Neuron (in vitro differentiated cells): Measurements from ENCODE around the gene BTNL9.
"Not testable (repeated sequence)": the region's sequence is repeated elsewhere in the genome, so short reads cannot be mapped to it uniquely, and the experiment has no call there.

Experiments used
- H2AFZ ChIP-seq: one replicate; pipeline ENCODE4 v1.6.1; 2013; ENCODE audit warnings: low read depth, mild to moderate bottlenecking, inconsistent platforms, low read length, moderate library complexity
- H3K27me3 ChIP-seq: one replicate; pipeline ENCODE4 v1.6.1; 2013; ENCODE audit warnings: low read length; ENCODE audit not compliant: insufficient read depth
- H3K36me3 ChIP-seq: one replicate; pipeline ENCODE4 v1.6.1; 2013; ENCODE audit warnings: low read length; ENCODE audit not compliant: insufficient read depth
- H3K4me1 ChIP-seq: one replicate; pipeline ENCODE4 v1.6.1; 2013; ENCODE audit warnings: low read length; ENCODE audit not compliant: insufficient read depth
- H3K4me3 ChIP-seq: 2 replicates; pipeline ENCODE4 v1.5.1; 2013; ENCODE audit warnings: mild to moderate bottlenecking, low read length, moderate library complexity
- H3K9me3 ChIP-seq: one replicate; pipeline ENCODE4 v1.6.1; 2013; ENCODE audit warnings: low read length

The BTNL9 gene

DNA sequence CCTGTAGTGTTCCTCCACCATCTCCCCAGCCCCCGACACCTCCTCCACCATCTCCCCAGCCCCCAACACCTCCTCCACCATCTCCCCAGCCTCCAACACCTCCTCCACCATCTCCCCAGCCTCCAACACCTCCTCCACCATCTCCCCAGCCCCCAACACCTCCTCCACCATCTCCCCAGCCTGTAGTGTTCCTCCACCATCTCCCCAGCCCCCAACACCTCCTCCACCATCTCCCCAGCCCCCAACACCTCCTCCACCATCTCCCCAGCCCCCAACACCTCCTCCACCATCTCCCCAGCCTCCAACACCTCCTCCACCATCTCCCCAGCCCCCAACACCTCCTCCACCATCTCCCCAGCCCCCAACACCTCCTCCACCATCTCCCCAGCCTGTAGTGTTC lies 5.8 kb downstream of the BTNL9 start:
- not testable (repeated sequence) for H3K36me3 ChIP-seq, H3K4me3 ChIP-seq, H3K9me3 ChIP-seq, H2AFZ ChIP-seq, H3K4me1 ChIP-seq
- H3K27me3 ChIP-seq: peaks cover 44% of the 10 kb centered on the region

DNA sequence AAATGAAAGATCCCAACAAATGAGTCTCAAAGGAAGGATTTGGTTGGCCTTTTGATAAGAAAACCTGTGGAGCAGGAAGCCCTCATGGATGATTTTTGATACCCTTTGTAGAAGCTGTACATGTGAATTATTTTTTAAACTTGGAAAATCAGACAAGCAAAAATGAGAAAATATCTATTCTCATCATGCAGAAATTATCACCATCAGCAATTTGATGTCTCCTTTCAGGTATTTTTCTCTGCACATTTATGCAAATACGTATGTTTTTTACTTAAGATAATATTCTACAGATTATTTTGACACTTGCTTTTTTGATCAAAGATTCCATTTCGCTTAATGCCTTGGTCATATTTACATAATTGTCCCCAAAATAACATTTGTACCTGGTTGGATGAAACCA lies 7.2 kb downstream of the BTNL9 start:
- Histone ChIP-seq H3K27me3 (peaks cover 43% of the 10 kb centered on the region), H3K4me3 (no peak overlapping the region), H3K4me1 (peaks cover 8% of the 10 kb centered on the region), H3K36me3 (no peaks in the 10 kb centered on the region), H2AFZ (no peak overlapping the region), H3K9me3 (no peaks in the 10 kb centered on the region)

DNA sequence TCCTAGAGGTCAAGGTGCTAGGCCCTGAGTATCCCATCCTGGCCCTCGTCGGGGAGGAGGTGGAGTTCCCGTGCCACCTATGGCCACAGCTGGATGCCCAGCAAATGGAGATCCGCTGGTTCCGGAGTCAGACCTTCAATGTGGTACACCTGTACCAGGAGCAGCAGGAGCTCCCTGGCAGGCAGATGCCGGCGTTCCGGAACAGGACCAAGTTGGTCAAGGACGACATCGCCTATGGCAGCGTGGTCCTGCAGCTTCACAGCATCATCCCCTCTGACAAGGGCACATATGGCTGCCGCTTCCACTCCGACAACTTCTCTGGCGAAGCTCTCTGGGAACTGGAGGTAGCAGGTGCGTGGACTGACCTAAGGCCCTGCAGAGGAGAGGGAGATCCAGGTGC lies 7.9 kb downstream of the BTNL9 start:
- Histone ChIP-seq H3K4me1 (peaks cover 10% of the 10 kb centered on the region), H3K36me3 (no peaks in the 10 kb centered on the region), H3K9me3 (no peaks in the 10 kb centered on the region), H3K4me3 (no peak overlapping the region), H3K27me3 (peaks cover 42% of the 10 kb centered on the region), H2AFZ (no peak overlapping the region)

DNA sequence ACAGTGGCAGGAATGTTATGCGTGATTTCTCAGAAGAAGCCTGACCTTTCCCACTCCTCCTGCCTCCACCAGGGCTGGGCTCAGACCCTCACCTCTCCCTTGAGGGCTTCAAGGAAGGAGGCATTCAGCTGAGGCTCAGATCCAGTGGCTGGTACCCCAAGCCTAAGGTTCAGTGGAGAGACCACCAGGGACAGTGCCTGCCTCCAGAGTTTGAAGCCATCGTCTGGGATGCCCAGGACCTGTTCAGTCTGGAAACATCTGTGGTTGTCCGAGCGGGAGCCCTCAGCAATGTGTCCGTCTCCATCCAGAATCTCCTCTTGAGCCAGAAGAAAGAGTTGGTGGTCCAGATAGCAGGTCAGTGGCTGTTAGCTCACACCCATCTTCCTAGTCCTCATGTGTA lies 9.9 kb downstream of the BTNL9 start:
- H3K27me3 ChIP-seq: peaks cover 59% of the 10 kb centered on the region
- peaks cover 17% of the 10 kb centered on the region for H3K4me1 ChIP-seq
- no peak overlapping the region for H2AFZ ChIP-seq
- H3K36me3 ChIP-seq: no peaks in the 10 kb centered on the region
- no peak overlapping the region for H3K4me3 ChIP-seq
- no peaks in the 10 kb centered on the region for H3K9me3 ChIP-seq

DNA sequence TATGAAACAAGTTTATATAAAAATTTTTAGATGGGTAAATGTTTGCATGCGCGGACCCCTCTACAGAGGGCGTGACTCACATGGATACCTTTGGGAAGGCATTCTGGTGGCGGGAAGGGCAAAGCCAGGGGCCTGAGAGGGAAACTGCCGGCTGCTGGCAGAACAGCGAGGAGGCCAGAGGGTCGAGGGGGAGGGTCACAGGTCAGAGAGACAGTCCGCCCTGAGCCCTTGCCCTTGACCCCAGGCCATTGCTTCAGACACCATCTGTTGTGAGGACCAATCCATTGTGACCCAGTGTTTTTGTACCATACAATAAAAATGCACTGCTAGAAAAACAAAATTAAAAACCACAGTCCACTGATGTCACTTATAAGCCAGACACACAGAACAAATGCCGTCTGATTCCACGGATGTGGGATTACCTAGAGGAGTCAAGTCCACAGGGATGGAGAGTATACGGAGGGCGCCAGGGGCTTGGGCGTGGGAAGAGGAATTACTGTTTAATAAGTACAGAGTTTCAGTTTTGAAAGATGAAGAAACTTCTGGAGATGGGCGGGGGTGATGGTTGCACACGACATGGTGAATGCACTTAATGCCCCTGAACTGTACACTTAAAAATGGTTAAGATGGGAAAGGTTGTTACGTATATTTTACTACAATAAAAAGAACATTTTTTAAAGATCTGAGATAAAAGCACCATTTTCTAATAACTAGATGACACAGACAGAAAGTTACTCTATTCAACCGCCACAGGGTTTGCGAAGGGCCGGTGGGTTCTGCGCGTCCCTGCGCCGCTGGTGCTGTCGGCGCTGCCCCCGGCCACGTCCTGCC lies 12.0 kb downstream of the BTNL9 start:
- Histone ChIP-seq H3K27me3 (peaks cover 72% of the 10 kb centered on the region), H3K36me3 (no peaks in the 10 kb centered on the region), H3K4me3 (peak overlapping the region; percentile 8), H3K4me1 (peaks cover 17% of the 10 kb centered on the region), H3K9me3 (no peaks in the 10 kb centered on the region), H2AFZ (no peak overlapping the region)

DNA sequence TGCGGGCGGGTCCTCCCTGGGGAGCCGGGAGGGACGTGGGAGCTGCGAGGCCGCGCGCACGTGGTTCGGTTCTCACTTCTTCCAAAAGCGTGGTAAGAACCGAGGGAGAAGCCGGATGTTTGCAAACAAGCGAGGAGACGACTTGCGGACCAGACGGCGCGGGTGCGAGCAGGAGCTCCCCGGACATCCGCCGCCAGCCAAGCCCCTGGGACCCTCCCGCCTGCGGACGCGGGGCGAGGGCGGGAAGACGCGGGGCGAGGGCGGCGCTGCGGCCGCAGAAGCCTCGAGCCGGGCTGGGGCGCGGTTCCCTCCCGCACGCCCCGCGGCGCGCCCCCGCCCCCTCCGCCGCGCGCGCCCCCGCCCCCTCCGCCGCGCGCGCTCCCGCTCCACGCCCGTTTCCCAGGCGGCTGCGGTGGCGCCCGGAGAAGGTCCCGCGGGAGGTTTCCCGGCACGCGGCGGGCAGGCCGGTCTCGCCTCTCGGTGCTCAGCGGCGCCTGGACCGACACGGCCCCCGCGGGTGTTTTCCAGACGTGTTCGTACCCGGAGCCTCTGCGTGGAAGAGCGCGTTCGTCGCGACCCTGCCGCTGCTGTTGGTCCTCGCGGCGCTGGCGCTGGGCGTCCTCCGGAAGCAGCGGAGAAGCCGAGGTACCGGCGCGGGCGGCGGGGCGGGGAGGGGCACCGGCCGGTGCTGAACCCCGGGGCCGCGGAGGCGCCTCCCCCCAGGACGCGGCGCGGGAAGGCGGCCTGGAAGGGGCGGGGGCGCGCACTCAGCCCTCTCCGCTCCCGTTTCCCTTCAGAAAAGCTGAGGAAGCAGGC lies 12.8 kb downstream of the BTNL9 start:
- Histone ChIP-seq H3K27me3 (peaks cover 75% of the 10 kb centered on the region), H3K4me1 (peaks cover 17% of the 10 kb centered on the region), H3K9me3 (no peaks in the 10 kb centered on the region), H3K36me3 (no peaks in the 10 kb centered on the region), H2AFZ (peak overlapping the region; percentile 77), H3K4me3 (peak overlapping the region; percentile 48)

DNA sequence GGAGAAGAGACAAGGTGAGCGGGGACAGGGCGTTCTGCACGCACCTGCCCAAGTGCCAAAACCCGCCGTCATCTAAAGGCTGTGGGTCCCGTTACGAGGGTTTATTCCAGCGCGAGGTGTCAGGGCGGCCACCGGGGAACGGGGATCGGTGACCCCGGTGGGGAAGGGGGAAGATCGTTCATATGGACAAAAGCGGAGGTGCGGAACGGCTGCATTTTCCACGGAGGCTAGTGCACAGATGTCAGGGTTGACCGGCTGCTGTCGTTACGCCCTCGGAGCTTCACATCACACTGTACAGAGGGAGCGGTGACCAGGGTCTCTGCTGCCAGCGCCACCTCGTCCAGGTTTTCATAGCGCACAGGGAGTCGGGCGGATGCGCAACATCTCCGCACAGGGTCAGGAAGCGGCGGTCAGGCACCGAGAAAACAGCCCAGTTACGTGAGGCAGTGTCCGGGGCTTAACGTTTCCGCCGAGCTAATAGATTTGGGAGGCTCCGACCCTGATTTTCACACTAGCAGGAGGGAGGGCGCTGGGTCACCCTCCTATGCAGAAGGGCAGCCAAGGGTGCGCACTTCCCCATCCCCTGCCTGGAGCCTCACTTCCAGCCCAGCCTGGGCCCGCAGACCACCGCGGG lies 13.5 kb downstream of the BTNL9 start:
- H3K4me3 ChIP-seq: peak overlapping the region; percentile 48

DNA sequence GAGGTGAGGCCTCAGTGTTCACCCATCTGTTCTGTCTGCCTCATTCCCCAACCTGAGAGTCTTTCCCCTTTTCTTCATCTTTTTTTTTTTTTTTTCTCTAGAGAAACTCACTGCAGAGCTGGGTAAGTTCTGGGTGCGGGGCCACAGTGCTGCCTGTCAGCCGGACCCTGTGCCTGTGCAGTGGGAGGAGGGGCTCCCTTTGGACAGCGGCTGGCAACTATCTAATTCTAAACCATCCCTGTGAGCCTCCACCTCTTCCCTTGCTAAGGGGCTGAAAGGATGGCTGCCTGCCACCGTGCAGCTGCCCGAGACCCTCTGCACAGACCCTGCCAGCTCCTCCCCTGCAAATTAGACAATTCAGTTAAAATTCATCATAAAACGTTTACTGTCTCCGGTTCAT lies 14.1 kb downstream of the BTNL9 start:
- H3K4me1 ChIP-seq: peaks cover 17% of the 10 kb centered on the region
- H3K27me3 ChIP-seq: peaks cover 81% of the 10 kb centered on the region
- no peak overlapping the region for H3K4me3 ChIP-seq
- H3K9me3 ChIP-seq: no peaks in the 10 kb centered on the region
- H2AFZ ChIP-seq: no peak overlapping the region
- no peaks in the 10 kb centered on the region for H3K36me3 ChIP-seq

More for the DNA sequence above, 13.5 kb downstream of the BTNL9 start:
- Histone ChIP-seq H2AFZ (peak overlapping the region; percentile 77), H3K36me3 (no peaks in the 10 kb centered on the region), H3K4me1 (peaks cover 17% of the 10 kb centered on the region), H3K27me3 (peaks cover 76% of the 10 kb centered on the region), H3K9me3 (no peaks in the 10 kb centered on the region)

DNA sequence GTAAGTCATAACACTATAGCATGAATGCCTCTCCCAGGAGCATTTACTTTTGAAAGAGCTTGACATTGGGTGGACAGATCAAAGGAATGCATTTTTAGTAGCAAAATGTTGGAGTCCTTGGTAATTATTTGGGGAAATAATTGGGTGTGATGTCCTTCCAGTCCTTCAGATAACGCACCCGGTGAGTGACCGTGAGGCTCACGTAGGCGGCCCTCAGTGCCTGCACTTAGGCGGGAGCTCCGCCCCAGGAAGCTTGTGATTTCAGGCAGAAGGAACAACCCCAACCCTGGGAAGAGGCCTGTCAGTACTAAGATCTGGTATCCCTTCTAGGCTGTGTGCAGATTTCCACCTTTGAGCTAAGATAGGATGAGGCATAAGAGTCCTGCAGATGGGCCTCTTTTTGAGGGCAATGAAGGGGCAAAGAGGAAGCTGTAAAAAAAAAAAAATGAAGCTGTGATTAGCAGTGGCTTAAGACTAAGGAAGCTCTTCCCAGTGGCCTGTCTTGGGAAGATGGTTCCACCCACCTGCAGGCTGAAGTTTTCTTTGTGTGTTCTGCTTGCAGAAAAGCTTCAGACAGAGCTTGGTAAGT lies 14.9 kb downstream of the BTNL9 start:
- Histone ChIP-seq H3K9me3 (peaks cover 1% of the 10 kb centered on the region), H3K4me1 (peaks cover 17% of the 10 kb centered on the region), H3K27me3 (peaks cover 84% of the 10 kb centered on the region), H2AFZ (no peak overlapping the region), H3K4me3 (no peak overlapping the region), H3K36me3 (no peaks in the 10 kb centered on the region)

DNA sequence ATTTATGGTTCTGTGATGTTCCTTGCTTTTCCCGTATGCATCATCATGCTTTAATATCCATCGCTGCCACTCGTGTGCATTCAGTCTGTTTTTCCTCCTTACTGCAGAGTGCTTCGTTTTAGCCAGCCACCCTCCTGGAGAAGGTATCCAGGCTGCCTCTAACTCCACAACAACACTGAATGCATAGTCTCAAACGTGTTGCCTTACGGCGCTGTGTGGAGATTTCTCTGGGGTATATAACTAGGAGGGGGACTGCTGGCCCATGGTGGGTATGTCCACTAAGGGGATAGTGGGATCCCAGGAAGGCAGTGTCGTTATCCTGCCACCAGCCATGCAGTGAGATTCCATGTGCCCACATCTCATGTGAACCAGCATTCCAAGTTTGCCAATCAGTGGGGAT lies 16.4 kb downstream of the BTNL9 start:
- H2AFZ ChIP-seq: no peak overlapping the region
- peaks cover 1% of the 10 kb centered on the region for H3K9me3 ChIP-seq
- H3K4me1 ChIP-seq: peaks cover 15% of the 10 kb centered on the region
- no peak overlapping the region for H3K4me3 ChIP-seq
- peaks cover 90% of the 10 kb centered on the region for H3K27me3 ChIP-seq
- no peaks in the 10 kb centered on the region for H3K36me3 ChIP-seq

DNA sequence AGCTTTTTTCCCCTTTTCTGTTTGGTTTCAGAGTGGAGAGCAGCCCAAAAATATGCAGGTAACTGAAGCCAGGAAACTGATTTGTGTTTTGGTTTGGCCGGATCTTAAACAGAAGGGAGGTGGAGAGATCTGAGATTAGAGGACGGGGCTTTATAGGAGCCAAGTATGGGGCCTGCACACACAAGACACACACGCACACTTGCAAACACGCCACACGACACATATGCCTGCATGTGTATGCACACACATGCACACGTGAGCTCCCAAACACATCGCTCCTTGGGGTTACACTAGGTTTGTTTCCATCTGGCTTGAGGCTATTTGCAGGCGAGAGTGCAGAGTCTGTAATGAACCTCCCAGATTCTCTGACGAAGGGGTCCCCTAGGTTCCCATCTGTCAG lies 18.3 kb downstream of the BTNL9 start:
- H2AFZ ChIP-seq: no peak overlapping the region
- H3K4me3 ChIP-seq: no peak overlapping the region
- H3K4me1 ChIP-seq: peaks cover 5% of the 10 kb centered on the region
- H3K36me3 ChIP-seq: no peaks in the 10 kb centered on the region
- H3K27me3 ChIP-seq: peaks cover 89% of the 10 kb centered on the region
- H3K9me3 ChIP-seq: peaks cover 4% of the 10 kb centered on the region

DNA sequence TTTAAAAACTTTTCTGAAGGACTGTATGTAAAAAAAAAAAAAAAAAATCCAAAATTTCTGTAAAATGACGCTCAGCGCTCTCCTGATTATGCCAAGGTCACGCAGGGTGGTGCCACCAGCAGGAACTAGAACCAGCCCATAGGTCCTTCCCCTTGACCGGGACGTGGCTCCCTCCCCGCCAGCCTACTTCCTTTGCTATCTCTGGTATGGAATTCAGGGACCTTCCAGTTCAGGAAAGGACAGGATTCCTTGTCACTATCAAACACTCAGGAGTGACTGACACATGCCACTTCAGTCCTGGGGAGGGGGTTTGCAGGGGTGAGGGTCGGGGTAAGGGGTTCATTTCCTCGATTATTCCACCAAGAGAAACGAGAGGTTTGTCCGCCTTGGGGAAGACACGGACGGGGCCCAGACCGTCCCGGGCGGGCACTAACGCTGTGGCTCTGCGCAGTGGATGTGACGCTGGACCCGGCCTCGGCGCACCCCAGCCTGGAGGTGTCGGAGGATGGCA lies 18.8 kb downstream of the BTNL9 start:
- Histone ChIP-seq H3K9me3 (peaks cover 4% of the 10 kb centered on the region), H3K27me3 (peaks cover 84% of the 10 kb centered on the region), H2AFZ (no peak overlapping the region), H3K36me3 (no peaks in the 10 kb centered on the region), H3K4me1 (no peaks in the 10 kb centered on the region), H3K4me3 (no peak overlapping the region)
